Gastrocnemius medialis (tissue), 4 donors: ENCODE measurements around the gene CLC. TPM values are rescaled to one million over a fixed set of nuclear protein-coding genes. Genes with fewer than 3 reads are reported as not detected.

ENCODE experiments used
- ATAC-seq, 2 donors: fragments of 150-250 bp; one replicate each; pipeline ENCODE4 v1.9.1; 2016
- DNase-seq, 2 donors: peaks; one replicate each; pipeline ENCODE4 v3.0.0-alpha.2; 2019
- H3K27ac ChIP-seq, 4 donors: fragments of 200-600 bp; sonication (generic); 1 replicate in 1 of 4; 2 replicates in 3 of 4; pipeline ENCODE4 v1.5.1; 2016 to 2018; ENCODE audit warnings: mild to moderate bottlenecking in 2 of 4, moderate library complexity in 1 of 4
- H3K27me3 ChIP-seq, 3 donors: fragments of 200-600 bp; sonication (generic) in 2 of 3; 1 replicate in 1 of 3; 2 replicates in 2 of 3; pipeline versions ENCODE4 v1.5.1 to v1.6.0; 2016 to 2019; ENCODE audit warnings: mild to moderate bottlenecking in 1 of 3, moderate library complexity in 1 of 3
- H3K36me3 ChIP-seq, 2 donors: fragments of 200-600 bp; sonication (generic) in 1 of 2; one replicate each; pipeline ENCODE4 v1.5.1; 2017 to 2018
- H3K4me1 ChIP-seq, 2 donors: fragments of 200-600 bp; sonication (generic) in 1 of 2; one replicate each; pipeline ENCODE4 v1.5.1; 2016 to 2017; ENCODE audit warnings: mild to moderate bottlenecking in 2 of 2
- H3K4me3 ChIP-seq, 4 donors: fragments of 200-600 bp; sonication (generic) in 3 of 4; 1 replicate in 1 of 4; 2 replicates in 3 of 4; pipeline ENCODE4 v1.5.1; 2016 to 2019; ENCODE audit warnings: mild to moderate bottlenecking in 2 of 4
- H3K9me3 ChIP-seq, 3 donors: fragments of 200-600 bp; sonication (generic) in 2 of 3; 1 replicate in 1 of 3; 2 replicates in 2 of 3; pipeline ENCODE4 v1.5.1; 2016 to 2019
- POLR2A ChIP-seq, 2 donors: fragments of 450-650 bp; IDR thresholded peaks; one replicate each; pipeline ENCODE4 v1.6.1; 2017; ENCODE audit warnings: antibody characterized with exemption in 2 of 2, mild to moderate bottlenecking in 2 of 2, moderate library complexity in 2 of 2
- in situ Hi-C, 4 donors: fragments of 200-750 bp; cut with MboI; loops; one replicate each; pipeline versions ENCODE4 v1.15.0 to v1.8.0; 2017; ENCODE audit warnings: low sequenced_read_pairs in 4 of 4
- intact Hi-C: fragments of 100-400 bp; cut with DNase I; formaldehyde crosslinking; loops from one replicate; pipeline ENCODE4 v1.15.1; 2023; ENCODE audit warnings: low total_unique reads
- total RNA-seq, 4 donors: library from RNA; depleted of rRNA; stranded (reverse); fragments of >200 nt; gene quantifications; one replicate each; pipeline versions ENCODE4 v1.1.0 to v1.2.3, GENCODE V29; 2016
- TF ChIP-seq, protein P1 (sequence below), 5 experiments: fragments of 450-650 bp in 3 of 5; fragments of 200-600 bp in 2 of 5; sonication (generic) in 2 of 5; IDR thresholded peaks in 4 of 5; conservative IDR thresholded peaks in 1 of 5; 1 replicate in 4 of 5; 2 replicates in 1 of 5; pipeline ENCODE4 v1.5.1; 2016 to 2019; ENCODE audit warnings: antibody characterized with exemption in 5 of 5, mild to moderate bottlenecking in 3 of 5, moderate library complexity in 3 of 5

Gene CLC
- total RNA-seq, 4 donors from 2014 or later: not detected

DNA sequence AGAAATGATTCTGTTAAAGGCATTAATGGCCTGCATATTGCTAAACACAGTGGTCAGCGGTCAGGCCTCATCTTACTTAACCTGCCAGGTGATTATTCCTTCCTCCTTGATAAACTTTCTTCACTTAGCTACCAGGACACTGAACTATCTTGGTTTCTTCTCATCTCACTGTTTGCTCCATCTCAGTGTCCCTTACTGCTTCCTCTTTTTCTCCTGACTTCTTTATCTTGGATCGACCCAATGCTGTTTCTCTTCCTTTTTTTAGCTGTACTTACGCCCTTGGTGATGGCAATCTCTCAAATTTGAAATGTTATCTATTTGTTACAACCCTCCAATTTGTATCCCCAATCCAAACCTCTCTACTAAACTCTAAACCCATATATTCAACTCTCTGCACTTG lies 7.8 kb upstream of the CLC start:
- Histone ChIP-seq H3K9me3 (no peaks in the 10 kb centered on the region), H3K27me3 (peaks cover 0 to 5% (median 0%) of the 10 kb centered on the region in 3 donors), H3K4me1 (no peaks in the 10 kb centered on the region), H3K36me3 (no peaks in the 10 kb centered on the region), H3K4me3 (no peak overlapping the region), H3K27ac (no peak overlapping the region)
- DNase-seq (no peak), ATAC-seq (no peak)
- TF ChIP-seq, protein P1, sequence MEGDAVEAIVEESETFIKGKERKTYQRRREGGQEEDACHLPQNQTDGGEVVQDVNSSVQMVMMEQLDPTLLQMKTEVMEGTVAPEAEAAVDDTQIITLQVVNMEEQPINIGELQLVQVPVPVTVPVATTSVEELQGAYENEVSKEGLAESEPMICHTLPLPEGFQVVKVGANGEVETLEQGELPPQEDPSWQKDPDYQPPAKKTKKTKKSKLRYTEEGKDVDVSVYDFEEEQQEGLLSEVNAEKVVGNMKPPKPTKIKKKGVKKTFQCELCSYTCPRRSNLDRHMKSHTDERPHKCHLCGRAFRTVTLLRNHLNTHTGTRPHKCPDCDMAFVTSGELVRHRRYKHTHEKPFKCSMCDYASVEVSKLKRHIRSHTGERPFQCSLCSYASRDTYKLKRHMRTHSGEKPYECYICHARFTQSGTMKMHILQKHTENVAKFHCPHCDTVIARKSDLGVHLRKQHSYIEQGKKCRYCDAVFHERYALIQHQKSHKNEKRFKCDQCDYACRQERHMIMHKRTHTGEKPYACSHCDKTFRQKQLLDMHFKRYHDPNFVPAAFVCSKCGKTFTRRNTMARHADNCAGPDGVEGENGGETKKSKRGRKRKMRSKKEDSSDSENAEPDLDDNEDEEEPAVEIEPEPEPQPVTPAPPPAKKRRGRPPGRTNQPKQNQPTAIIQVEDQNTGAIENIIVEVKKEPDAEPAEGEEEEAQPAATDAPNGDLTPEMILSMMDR (IDR thresholded peaks at IDR 0.05 in 4 of 5, conservative IDR thresholded peaks at IDR 0.05 in 1 of 5): no peak
- no peak for TF ChIP-seq POLR2A (IDR thresholded peaks at IDR 0.05)
- in situ Hi-C loops: no loop called here
- intact Hi-C loops: no loop called here

DNA sequence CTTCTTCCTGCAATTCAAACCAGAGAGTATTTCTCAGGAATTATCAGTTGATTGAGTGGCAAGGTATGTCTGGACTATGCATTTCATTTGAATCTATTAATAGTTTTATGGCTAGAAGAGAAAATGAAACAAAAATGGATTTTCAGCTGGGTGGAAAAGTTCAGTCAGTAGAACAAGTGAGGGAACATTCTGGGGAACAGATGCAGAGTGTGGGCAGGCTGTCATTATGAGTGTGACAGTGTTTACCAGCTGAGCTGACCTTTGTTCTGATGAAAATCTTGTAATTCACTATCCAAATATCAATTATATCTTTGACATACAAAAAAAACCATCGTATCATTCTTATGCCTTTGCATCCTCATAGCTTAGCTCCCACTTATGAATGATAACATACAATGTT lies 2.6 kb upstream of the CLC start:
- no peak overlapping the region for H3K4me3 ChIP-seq
- no peak for TF ChIP-seq POLR2A (IDR thresholded peaks at IDR 0.05)
- TF ChIP-seq, protein P1 (IDR thresholded peaks at IDR 0.05 in 4 of 5, conservative IDR thresholded peaks at IDR 0.05 in 1 of 5): no peak

DNA sequence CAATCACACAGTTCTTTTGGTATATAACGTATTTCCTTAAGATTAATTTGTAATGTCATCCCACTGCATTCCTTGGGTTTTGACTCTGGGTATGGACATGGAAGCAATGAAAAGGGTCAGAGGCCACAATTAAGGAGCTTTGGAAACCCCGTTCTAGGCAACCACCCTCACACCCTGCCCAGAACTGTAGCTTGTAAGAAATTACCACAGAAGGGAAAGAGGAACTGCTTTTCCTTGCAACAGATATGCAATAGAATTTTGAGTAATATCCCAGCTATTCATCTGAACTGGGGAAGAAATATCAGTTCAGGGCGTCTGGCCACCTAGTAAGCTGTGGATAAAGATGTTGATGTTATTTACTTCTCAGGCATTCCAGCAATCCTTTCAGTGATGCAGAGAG lies 985 bp upstream of the CLC start:
- intact Hi-C loops: no loop called here
- in situ Hi-C loops: no loop called here
- Histone ChIP-seq H3K27me3 (peaks cover 0 to 5% (median 0%) of the 10 kb centered on the region in 3 donors), H3K9me3 (no peaks in the 10 kb centered on the region), H3K4me1 (no peaks in the 10 kb centered on the region), H3K36me3 (no peaks in the 10 kb centered on the region), H3K27ac (no peak overlapping the region), H3K4me3 (no peak overlapping the region)
- TF ChIP-seq, protein P1 (IDR thresholded peaks at IDR 0.05 in 4 of 5, conservative IDR thresholded peaks at IDR 0.05 in 1 of 5): no peak
- no peak for TF ChIP-seq POLR2A (IDR thresholded peaks at IDR 0.05)
- no peak for DNase-seq
- ATAC-seq: no peak

More for the DNA sequence above, 2.6 kb upstream of the CLC start:
- intact Hi-C loops (no loop called here), in situ Hi-C loops (no loop called here)
- DNase-seq (no peak), ATAC-seq (no peak)
- Histone ChIP-seq H3K4me1 (no peaks in the 10 kb centered on the region), H3K36me3 (no peaks in the 10 kb centered on the region), H3K27me3 (peaks cover 0 to 5% (median 0%) of the 10 kb centered on the region in 3 donors), H3K27ac (no peak overlapping the region), H3K9me3 (no peaks in the 10 kb centered on the region)

DNA sequence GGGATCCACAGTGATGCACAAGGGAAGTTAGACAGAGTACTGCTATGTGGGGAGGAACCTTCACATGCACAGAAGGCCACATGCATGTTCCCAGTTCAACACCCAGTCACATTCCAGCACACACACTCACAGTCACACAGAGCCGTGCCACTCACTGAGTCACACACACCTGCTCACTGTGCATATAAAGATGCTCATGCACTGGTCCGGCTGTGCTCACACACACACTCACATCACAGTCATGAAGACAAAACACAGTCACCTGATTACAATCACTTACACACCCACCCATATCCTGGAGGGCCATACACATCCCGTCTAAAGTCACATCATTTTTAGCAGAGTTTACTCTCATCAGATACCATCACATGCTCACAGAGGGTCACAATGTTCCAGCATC lies 478 bp downstream of the CLC start:
- in situ Hi-C loops (no loop called here), intact Hi-C loops (no loop called here)
- Histone ChIP-seq H3K4me1 (no peaks in the 10 kb centered on the region), H3K27me3 (no peaks in the 10 kb centered on the region), H3K27ac (no peak overlapping the region), H3K36me3 (no peaks in the 10 kb centered on the region), H3K9me3 (no peaks in the 10 kb centered on the region), H3K4me3 (no peak overlapping the region)
- DNase-seq (no peak), ATAC-seq (no peak)
- TF ChIP-seq POLR2A (IDR thresholded peaks at IDR 0.05): no peak
- TF ChIP-seq, protein P1 (IDR thresholded peaks at IDR 0.05 in 4 of 5, conservative IDR thresholded peaks at IDR 0.05 in 1 of 5): no peak

DNA sequence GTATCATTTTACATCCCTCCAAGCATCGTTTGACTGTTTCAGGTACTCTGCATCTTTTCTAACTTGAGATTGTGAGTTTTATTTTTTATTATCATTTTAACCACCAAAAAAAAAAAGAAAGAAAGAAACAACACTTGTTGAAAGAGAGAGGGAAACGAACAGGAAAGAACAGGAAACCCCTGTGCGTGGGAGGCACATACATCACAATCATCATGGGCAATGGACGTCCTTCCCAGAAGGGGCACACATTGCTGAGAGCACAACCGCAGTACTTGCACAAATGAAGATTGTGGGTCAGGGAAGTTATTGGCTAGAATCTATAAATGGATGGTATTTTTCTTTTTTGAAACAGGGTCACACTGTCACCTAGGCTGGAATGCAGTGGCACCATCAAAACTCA lies 1.7 kb downstream of the CLC start:
- Histone ChIP-seq H3K27ac (no peak overlapping the region), H3K36me3 (no peaks in the 10 kb centered on the region), H3K9me3 (no peaks in the 10 kb centered on the region), H3K4me3 (no peak overlapping the region), H3K27me3 (no peaks in the 10 kb centered on the region), H3K4me1 (no peaks in the 10 kb centered on the region)
- DNase-seq (no peak), ATAC-seq (no peak)
- in situ Hi-C loops: no loop called here
- intact Hi-C loops: no loop called here
- TF ChIP-seq, protein P1 (IDR thresholded peaks at IDR 0.05 in 4 of 5, conservative IDR thresholded peaks at IDR 0.05 in 1 of 5): no peak
- TF ChIP-seq POLR2A (IDR thresholded peaks at IDR 0.05): no peak
